ENCODE results near the gene GAL3ST1.
"Not testable (repeated sequence)": the region's sequence is repeated elsewhere in the genome, so short reads cannot be mapped to it uniquely, and the experiment has no call there.

GRCh38 chr22:30551813-30552212 is 22.7 kb downstream of the GAL3ST1 start:
- TF ChIP-seq, protein P1, sequence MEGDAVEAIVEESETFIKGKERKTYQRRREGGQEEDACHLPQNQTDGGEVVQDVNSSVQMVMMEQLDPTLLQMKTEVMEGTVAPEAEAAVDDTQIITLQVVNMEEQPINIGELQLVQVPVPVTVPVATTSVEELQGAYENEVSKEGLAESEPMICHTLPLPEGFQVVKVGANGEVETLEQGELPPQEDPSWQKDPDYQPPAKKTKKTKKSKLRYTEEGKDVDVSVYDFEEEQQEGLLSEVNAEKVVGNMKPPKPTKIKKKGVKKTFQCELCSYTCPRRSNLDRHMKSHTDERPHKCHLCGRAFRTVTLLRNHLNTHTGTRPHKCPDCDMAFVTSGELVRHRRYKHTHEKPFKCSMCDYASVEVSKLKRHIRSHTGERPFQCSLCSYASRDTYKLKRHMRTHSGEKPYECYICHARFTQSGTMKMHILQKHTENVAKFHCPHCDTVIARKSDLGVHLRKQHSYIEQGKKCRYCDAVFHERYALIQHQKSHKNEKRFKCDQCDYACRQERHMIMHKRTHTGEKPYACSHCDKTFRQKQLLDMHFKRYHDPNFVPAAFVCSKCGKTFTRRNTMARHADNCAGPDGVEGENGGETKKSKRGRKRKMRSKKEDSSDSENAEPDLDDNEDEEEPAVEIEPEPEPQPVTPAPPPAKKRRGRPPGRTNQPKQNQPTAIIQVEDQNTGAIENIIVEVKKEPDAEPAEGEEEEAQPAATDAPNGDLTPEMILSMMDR (conservative IDR thresholded peaks at IDR 0.05; ENCODE audit: low read length): not testable (repeated sequence)
- not testable (repeated sequence) for TF ChIP-seq EZH2phosphoT487 (IDR thresholded peaks at IDR 0.05; ENCODE audit: borderline replicate concordance, low read depth, low read length)
